Measurements from ENCODE around the gene ADGRL4. TPM values are rescaled to one million over a fixed set of nuclear protein-coding genes. Genes with fewer than 3 reads are reported as not detected.

Gene ADGRL4
- total RNA-seq, 1 experiment from 2014 or later: 0.63 TPM

- no peaks in the 10 kb centered on the region for H3K9me3 ChIP-seq (ENCODE audit: control insufficient read depth, low read depth, low read length)
- no peak overlapping the region for H2BK20ac ChIP-seq (ENCODE audit: low read depth, low read length, poor library complexity, severe bottlenecking)
- Mint-ChIP-seq H3K27me3 (ENCODE audit: low read depth) (no peaks in the 10 kb centered on the region), H3K9me3 (peaks cover 0 to 2% of the 10 kb centered on the region in 2 experiments; a peak in 2 of 5 replicates), H3K4me3 (no peak overlapping the region), H3K27ac (no peak overlapping the region), H3K4me1 (peaks cover 8 to 23% of the 10 kb centered on the region in 2 experiments), H3K36me3 (ENCODE audit: insufficient read depth in 1 of 3, low read depth in 3 of 3) (peaks cover 0 to 2% (median 0%) of the 10 kb centered on the region in 3 experiments; a peak in 1 of 7 replicates)
- H2BK120ac ChIP-seq (ENCODE audit: low read depth, low read length, poor library complexity, severe bottlenecking): no peak overlapping the region
- no peak overlapping the region for H4K8ac ChIP-seq (replicated peaks; ENCODE audit: insufficient read length, low read depth, low read length)
- no peak overlapping the region for H3T11ph ChIP-seq (ENCODE audit: low read length)
- no CpG with 5 or more reads among the region's 4 CpGs for WGBS (ENCODE audit: extremely low coverage, insufficient read length, low lambda C conversion rate)
- H3K4ac ChIP-seq (ENCODE audit: low read depth, low read length): no peak overlapping the region
- H3K79me2 ChIP-seq (ENCODE audit: insufficient read depth, low read length): no peaks in the 10 kb centered on the region
- H3K4me1 ChIP-seq (ENCODE audit: insufficient read depth, low read length): no peaks in the 10 kb centered on the region; the same call in 1 of the 2 replicates
- H4K5ac ChIP-seq (ENCODE audit: insufficient read length, low read depth, low read length): no peak overlapping the region
- no peak overlapping the region for H3K18ac ChIP-seq (ENCODE audit: insufficient read length, low read depth, low read length)
- H3K27ac ChIP-seq (ENCODE audit: insufficient read length, low read depth, low read length): no peak overlapping the region
- no peak overlapping the region for H2BK15ac ChIP-seq (ENCODE audit: low read depth, low read length)
- no peak overlapping the region for H4K91ac ChIP-seq (ENCODE audit: insufficient read length, low read depth, low read length)
- no peak overlapping the region for H2BK12ac ChIP-seq (ENCODE audit: insufficient read length, low read depth, low read length)
- no peak overlapping the region for H2AFZ ChIP-seq (ENCODE audit: low read length)
- H2BK5ac ChIP-seq (ENCODE audit: insufficient read length, low read length): no peak overlapping the region
- no peak overlapping the region for H3K9ac ChIP-seq (ENCODE audit: extremely low read depth, insufficient read length, low read length)
- no peak overlapping the region for H3K56ac ChIP-seq (ENCODE audit: insufficient read length, low read depth, low read length)
- no peak for TF ChIP-seq CTCF (conservative IDR thresholded peaks at IDR 0.05)
- no peaks in the 10 kb centered on the region for H4K20me1 ChIP-seq (ENCODE audit: control insufficient read depth, insufficient read depth, insufficient read length)
- H3K27me3 ChIP-seq (ENCODE audit: insufficient read depth, low read length): no peaks in the 10 kb centered on the region
- DNase-seq: no peak
- H3K23ac ChIP-seq (ENCODE audit: insufficient read length, low read depth, low read length): no peak overlapping the region
- H3K79me1 ChIP-seq (ENCODE audit: insufficient read depth, low read depth, low read length, poor library complexity, severe bottlenecking): no peaks in the 10 kb centered on the region
- no peak overlapping the region for H3K14ac ChIP-seq (ENCODE audit: insufficient read depth, low read length)
- H2AK5ac ChIP-seq (ENCODE audit: insufficient read length, low read length): no peak overlapping the region
- H3K23me2 ChIP-seq (ENCODE audit: insufficient read length, low read depth, low read length, poor library complexity, severe bottlenecking): no peaks in the 10 kb centered on the region
- no peak overlapping the region for H3K4me2 ChIP-seq (ENCODE audit: insufficient read depth, insufficient read length, low read length)
Measured at GRCh38 chr1:78843546-78843945, 163.0 kb downstream of the ADGRL4 start.
